ENCODE data around the gene CPEB2. TPM values are rescaled to one million over a fixed set of nuclear protein-coding genes. Genes with fewer than 3 reads are reported as not detected.
A peak's percentile ranks its signal among the peaks of the same experiment; 100 is the strongest.

Gene CPEB2
- total and polyA plus RNA-seq, 9 of the 15 experiments (the other 6 are each of a cell fraction or from before 2014, with no cell fraction given): 0.39 to 3.0 (median 1.4) TPM

DNA sequence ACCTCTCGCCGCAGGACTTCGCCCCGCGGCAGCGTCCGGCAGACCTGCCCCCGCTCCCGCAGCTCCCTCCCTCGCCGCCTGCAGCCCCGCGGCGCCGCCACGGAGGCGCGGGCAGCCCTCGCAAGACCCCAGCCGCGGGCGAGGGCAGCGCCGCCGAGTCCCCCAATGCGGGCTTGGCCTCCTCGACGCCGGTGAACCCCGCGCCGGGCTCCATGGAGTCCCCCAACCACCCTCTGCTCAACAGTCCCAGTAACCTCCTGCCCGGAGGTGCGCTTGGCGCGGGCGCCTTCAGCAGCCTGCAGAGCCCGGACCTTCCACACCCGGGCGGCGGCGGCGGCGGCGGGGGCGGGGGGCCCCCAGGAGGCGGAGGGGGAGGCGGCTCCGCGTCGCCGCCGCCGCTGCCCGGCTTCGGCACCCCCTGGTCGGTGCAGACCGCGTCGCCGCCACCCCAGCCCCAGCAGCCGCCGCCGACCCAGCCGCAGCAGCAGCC is 1.2 kb downstream of the CPEB2 start:
- peak overlapping the region; percentile 98 for H3K27ac ChIP-seq (ENCODE audit: extremely low read depth, low read depth, low read length)
- no peaks in the 10 kb centered on the region for H3K9me3 ChIP-seq (replicated peaks; ENCODE audit: control insufficient read depth, insufficient read depth, low read depth, low read length)
- DNase-seq (ENCODE audit: extremely low read depth in 1 of 4, low spot score in 3 of 4) (peak; percentile 52 to 61 (median 58)), ATAC-seq (peak; percentile 11), FAIRE-seq (no peak)
- peaks cover 14 to 30% of the 10 kb centered on the region in 2 experiments; a peak in 4 of 5 replicates for H3K4me1 ChIP-seq (replicated peaks in 1 of 2; ENCODE audit: control insufficient read depth in 2 of 2, insufficient read depth in 2 of 2, low read length in 2 of 2)
- peak overlapping the region; percentile 86; the same call in 1 of the 2 replicates for H3K4me2 ChIP-seq (ENCODE audit: insufficient read depth, low read length)
- H3K27me3 ChIP-seq (ENCODE audit: control insufficient read depth in 2 of 2, insufficient read depth in 2 of 2, low read length in 2 of 2): no peaks in the 10 kb centered on the region
- peak overlapping the region; percentile 92 for H2AFZ ChIP-seq (ENCODE audit: low read depth, low read length)
- H3K79me2 ChIP-seq (ENCODE audit: control insufficient read depth, insufficient read depth, low read length): peaks cover 37% of the 10 kb centered on the region
- intact Hi-C loops (cut with micrococcal nuclease): loop anchor here (2.0 to 10.0 kb wide), 7 partner anchors 84 to 1379 kb away; partner anchors contain the start of genes BOD1L1, FAM200B, FBXL5 and TAPT1
- in situ Hi-C loops (cut with MboI): loop anchor here (25.0 kb wide), 1 partner anchor 659 kb away; the partner anchor contains the start of gene FBXL5
- 0 out of 2 replicates have a peak, but pooled peaks cover 3% of the 10 kb centered on the region for H4K20me1 ChIP-seq (replicated peaks; ENCODE audit: control insufficient read depth, insufficient read depth, low read length)
- peaks cover 8% of the 10 kb centered on the region; the same call in 1 of the 3 replicates for H3K36me3 ChIP-seq (ENCODE audit: control insufficient read depth, insufficient read depth, low read length)
- peak overlapping the region; percentile 86 to 98; a peak in 3 of 4 replicates for H3K9ac ChIP-seq (ENCODE audit: insufficient read depth in 1 of 2, low read depth in 2 of 2, low read length in 2 of 2)
- 1% methylated on average over 18 of the region's 65 CpGs for WGBS (ENCODE audit: insufficient coverage, low coverage, missing lambda C conversion rate)
- no TSS peak for BruUV-seq (replicated peaks)
- no peaks in the 10 kb centered on the region for H3K9me1 ChIP-seq (ENCODE audit: control insufficient read depth, insufficient read depth, low read length)
- POLR2A ChIA-PET: interaction anchor here (0.6 to 1.0 kb wide), 6 partner anchors 9 to 1517 kb away, joined by 3 to 4 read pairs (median 3); no protein-coding TSS in a partner anchor
- CTCF ChIA-PET (ENCODE audit: low intra/inter-chr PET ratio): interaction anchor here (0.6 to 1.0 kb wide), 3 partner anchors 188 to 1252 kb away, joined by 3 to 6 read pairs (median 4); no protein-coding TSS in a partner anchor
- H3K4me3 ChIP-seq: peak overlapping the region; percentile 89
- TF ChIP-seq, protein P1, sequence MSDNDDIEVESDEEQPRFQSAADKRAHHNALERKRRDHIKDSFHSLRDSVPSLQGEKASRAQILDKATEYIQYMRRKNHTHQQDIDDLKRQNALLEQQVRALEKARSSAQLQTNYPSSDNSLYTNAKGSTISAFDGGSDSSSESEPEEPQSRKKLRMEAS (CRISPR knock-in tag; IDR thresholded peaks at IDR 0.05): no peak
- TF ChIP-seq ZBED1 (IDR thresholded peaks at IDR 0.05): no peak
- no peak for TF ChIP-seq JUN (IDR thresholded peaks at IDR 0.05; ENCODE audit: borderline replicate concordance, low read depth, low read length)
- TF ChIP-seq JUN (CRISPR knock-in tag; IDR thresholded peaks at IDR 0.05; ENCODE audit: borderline replicate concordance): no peak
- no peak for TF ChIP-seq KHSRP (IDR thresholded peaks at IDR 0.05)
- TF ChIP-seq, protein P2, sequence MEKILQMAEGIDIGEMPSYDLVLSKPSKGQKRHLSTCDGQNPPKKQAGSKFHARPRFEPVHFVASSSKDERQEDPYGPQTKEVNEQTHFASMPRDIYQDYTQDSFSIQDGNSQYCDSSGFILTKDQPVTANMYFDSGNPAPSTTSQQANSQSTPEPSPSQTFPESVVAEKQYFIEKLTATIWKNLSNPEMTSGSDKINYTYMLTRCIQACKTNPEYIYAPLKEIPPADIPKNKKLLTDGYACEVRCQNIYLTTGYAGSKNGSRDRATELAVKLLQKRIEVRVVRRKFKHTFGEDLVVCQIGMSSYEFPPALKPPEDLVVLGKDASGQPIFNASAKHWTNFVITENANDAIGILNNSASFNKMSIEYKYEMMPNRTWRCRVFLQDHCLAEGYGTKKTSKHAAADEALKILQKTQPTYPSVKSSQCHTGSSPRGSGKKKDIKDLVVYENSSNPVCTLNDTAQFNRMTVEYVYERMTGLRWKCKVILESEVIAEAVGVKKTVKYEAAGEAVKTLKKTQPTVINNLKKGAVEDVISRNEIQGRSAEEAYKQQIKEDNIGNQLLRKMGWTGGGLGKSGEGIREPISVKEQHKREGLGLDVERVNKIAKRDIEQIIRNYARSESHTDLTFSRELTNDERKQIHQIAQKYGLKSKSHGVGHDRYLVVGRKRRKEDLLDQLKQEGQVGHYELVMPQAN (IDR thresholded peaks at IDR 0.05; ENCODE audit: borderline replicate concordance): no peak
- no peak for TF ChIP-seq MTA1 (IDR thresholded peaks at IDR 0.05; ENCODE audit: borderline replicate concordance)
- TF ChIP-seq NBN (IDR thresholded peaks at IDR 0.05; ENCODE audit: low read depth): no peak
- TF ChIP-seq ERF (CRISPR knock-in tag; IDR thresholded peaks at IDR 0.05): no peak
- no peak for TF ChIP-seq MCM7 (IDR thresholded peaks at IDR 0.05)
- TF ChIP-seq ASH1L (IDR thresholded peaks at IDR 0.05; ENCODE audit: borderline replicate concordance, low read depth, partially characterized antibody): no peak
- TF ChIP-seq, protein P3, sequence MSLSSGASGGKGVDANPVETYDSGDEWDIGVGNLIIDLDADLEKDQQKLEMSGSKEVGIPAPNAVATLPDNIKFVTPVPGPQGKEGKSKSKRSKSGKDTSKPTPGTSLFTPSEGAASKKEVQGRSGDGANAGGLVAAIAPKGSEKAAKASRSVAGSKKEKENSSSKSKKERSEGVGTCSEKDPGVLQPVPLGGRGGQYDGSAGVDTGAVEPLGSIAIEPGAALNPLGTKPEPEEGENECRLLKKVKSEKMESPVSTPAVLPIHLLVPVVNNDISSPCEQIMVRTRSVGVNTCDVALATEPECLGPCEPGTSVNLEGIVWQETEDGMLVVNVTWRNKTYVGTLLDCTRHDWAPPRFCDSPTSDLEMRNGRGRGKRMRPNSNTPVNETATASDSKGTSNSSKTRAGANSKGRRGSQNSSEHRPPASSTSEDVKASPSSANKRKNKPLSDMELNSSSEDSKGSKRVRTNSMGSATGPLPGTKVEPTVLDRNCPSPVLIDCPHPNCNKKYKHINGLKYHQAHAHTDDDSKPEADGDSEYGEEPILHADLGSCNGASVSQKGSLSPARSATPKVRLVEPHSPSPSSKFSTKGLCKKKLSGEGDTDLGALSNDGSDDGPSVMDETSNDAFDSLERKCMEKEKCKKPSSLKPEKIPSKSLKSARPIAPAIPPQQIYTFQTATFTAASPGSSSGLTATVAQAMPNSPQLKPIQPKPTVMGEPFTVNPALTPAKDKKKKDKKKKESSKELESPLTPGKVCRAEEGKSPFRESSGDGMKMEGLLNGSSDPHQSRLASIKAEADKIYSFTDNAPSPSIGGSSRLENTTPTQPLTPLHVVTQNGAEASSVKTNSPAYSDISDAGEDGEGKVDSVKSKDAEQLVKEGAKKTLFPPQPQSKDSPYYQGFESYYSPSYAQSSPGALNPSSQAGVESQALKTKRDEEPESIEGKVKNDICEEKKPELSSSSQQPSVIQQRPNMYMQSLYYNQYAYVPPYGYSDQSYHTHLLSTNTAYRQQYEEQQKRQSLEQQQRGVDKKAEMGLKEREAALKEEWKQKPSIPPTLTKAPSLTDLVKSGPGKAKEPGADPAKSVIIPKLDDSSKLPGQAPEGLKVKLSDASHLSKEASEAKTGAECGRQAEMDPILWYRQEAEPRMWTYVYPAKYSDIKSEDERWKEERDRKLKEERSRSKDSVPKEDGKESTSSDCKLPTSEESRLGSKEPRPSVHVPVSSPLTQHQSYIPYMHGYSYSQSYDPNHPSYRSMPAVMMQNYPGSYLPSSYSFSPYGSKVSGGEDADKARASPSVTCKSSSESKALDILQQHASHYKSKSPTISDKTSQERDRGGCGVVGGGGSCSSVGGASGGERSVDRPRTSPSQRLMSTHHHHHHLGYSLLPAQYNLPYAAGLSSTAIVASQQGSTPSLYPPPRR (CRISPR knock-in tag; IDR thresholded peaks at IDR 0.05; ENCODE audit: borderline replicate concordance): no peak
